Neural cell (in vitro differentiated cells): ENCODE data around the gene TK1.

Experiments
- EP300 ChIP-seq: fragments of 450-650 bp; conservative IDR thresholded peaks from 2 replicates; pipeline ENCODE4 v1.6.1; 2014; ENCODE audit warnings: antibody characterized with exemption, mild to moderate bottlenecking, moderate library complexity; ENCODE audit not compliant: poor library complexity, severe bottlenecking
- EZH2 ChIP-seq: fragments of 200-600, 300-800 bp; shearing (Covaris generic), sonication (generic); IDR thresholded peaks from 2 replicates; pipeline ENCODE4 v1.6.1; 2014; ENCODE audit warnings: antibody characterized with exemption, low read length, borderline replicate concordance, mild to moderate bottlenecking; ENCODE audit not compliant: insufficient read depth, poor library complexity, severe bottlenecking
- POLR2AphosphoS5 ChIP-seq: IDR thresholded peaks from 2 replicates; pipeline ENCODE4 v1.6.1; 2012
- SMC3 ChIP-seq: fragments of 450-650 bp; conservative IDR thresholded peaks from 2 replicates; pipeline ENCODE4 v1.6.1; 2014; ENCODE audit warnings: antibody characterized with exemption, mild to moderate bottlenecking, moderate library complexity; ENCODE audit not compliant: poor library complexity
- TAF1 ChIP-seq: IDR thresholded peaks from 2 replicates; pipeline ENCODE4 v1.6.1; 2012; ENCODE audit warnings: low read depth
- TF ChIP-seq, protein P1 (sequence below): fragments of 450-650 bp; IDR thresholded peaks from 2 replicates; pipeline ENCODE4 v1.5.1; 2014; ENCODE audit warnings: antibody characterized with exemption, mild to moderate bottlenecking, moderate library complexity; ENCODE audit not compliant: poor library complexity, severe bottlenecking

DNA sequence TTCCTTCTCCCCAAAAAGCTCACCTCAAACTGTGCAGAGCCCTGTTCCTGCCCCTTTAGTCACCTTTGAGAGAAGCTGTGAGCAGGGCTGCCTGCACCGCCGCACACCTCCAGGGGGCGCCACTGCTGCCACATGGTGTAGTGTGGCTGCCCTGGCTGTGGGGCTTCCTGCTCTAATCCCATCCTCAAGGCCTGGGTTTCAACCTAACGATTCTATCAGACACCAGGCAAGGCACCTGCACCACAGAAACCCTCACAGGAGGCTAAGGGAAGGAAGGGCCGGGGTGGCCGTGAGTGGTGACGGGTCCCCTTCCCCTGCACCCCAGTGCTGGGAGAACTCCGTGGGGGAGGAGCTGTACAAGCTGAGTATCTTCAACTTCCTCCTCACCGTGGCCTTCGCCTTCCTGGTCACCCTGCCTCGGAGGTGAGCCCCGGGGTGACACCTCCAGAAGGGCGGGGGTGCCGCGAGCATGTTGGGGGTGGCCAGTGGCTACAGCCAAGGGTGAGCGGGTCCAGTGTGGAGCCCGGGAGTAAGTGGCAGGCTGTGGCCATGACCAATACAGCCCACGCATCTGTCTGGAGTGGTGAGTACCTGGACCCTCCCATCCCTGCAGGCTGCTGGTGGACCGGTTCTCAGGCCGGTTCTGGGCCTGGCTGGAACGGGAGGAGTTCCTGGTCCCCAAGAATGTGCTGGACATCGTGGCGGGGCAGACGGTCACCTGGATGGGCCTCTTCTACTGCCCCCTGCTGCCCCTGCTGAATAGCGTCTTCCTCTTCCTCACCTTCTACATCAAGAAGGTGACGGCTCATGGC is 49.3 kb downstream of the TK1 start:
- TF ChIP-seq, protein P1, sequence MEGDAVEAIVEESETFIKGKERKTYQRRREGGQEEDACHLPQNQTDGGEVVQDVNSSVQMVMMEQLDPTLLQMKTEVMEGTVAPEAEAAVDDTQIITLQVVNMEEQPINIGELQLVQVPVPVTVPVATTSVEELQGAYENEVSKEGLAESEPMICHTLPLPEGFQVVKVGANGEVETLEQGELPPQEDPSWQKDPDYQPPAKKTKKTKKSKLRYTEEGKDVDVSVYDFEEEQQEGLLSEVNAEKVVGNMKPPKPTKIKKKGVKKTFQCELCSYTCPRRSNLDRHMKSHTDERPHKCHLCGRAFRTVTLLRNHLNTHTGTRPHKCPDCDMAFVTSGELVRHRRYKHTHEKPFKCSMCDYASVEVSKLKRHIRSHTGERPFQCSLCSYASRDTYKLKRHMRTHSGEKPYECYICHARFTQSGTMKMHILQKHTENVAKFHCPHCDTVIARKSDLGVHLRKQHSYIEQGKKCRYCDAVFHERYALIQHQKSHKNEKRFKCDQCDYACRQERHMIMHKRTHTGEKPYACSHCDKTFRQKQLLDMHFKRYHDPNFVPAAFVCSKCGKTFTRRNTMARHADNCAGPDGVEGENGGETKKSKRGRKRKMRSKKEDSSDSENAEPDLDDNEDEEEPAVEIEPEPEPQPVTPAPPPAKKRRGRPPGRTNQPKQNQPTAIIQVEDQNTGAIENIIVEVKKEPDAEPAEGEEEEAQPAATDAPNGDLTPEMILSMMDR = no peak
- TF ChIP-seq EZH2 = no peak
- no peak for TF ChIP-seq SMC3
- TF ChIP-seq POLR2AphosphoS5 = no peak
- TF ChIP-seq EP300 = no peak
- TF ChIP-seq TAF1 = no peak
